G401 (cell line): ENCODE results near the gene LRP2. TPM values are rescaled to one million over a fixed set of nuclear protein-coding genes. Genes with fewer than 3 reads are reported as not detected.
"Not testable (repeated sequence)": the region's sequence is repeated elsewhere in the genome, so short reads cannot be mapped to it uniquely, and the experiment has no call there.

Experiments
- DNase-seq: peaks from one replicate; pipeline ENCODE4 v3.0.0-alpha.2; 2015; ENCODE audit warnings: low spot score
- in situ Hi-C: cut with HindIII; loops from 2 replicates; pipeline ENCODE4 v1.10.0; 2016; ENCODE audit warnings: low sequenced_read_pairs, mixed read lengths
- total RNA-seq: library from RNA; depleted of rRNA; stranded (reverse); fragments of >200 nt; shearing (Covaris generic); gene quantifications from 2 replicates; pipeline ENCODE4 v1.2.3, GENCODE V29; 2014

The LRP2 gene
- total RNA-seq, 1 experiment from 2014 or later: not detected

DNA sequence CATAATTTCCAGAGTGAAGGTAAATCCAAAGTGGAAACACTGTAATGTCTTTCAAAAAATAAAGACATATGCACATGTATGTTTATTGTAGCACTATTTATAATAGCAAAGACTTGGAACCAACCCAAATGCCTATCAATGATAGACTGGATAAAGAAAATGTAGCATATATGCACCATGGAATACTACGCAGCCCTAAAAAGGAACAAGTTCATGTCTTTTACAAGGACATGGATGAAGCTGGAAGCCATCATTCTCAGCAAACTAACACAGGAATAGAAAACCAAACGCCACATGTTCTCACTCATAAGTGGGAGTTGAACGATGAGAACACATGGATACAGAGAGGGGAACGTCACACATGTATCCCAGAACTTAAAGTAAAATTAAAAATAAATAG is 57.6 kb downstream of the LRP2 start:
- DNase-seq, in situ Hi-C loops: not testable (repeated sequence)

DNA sequence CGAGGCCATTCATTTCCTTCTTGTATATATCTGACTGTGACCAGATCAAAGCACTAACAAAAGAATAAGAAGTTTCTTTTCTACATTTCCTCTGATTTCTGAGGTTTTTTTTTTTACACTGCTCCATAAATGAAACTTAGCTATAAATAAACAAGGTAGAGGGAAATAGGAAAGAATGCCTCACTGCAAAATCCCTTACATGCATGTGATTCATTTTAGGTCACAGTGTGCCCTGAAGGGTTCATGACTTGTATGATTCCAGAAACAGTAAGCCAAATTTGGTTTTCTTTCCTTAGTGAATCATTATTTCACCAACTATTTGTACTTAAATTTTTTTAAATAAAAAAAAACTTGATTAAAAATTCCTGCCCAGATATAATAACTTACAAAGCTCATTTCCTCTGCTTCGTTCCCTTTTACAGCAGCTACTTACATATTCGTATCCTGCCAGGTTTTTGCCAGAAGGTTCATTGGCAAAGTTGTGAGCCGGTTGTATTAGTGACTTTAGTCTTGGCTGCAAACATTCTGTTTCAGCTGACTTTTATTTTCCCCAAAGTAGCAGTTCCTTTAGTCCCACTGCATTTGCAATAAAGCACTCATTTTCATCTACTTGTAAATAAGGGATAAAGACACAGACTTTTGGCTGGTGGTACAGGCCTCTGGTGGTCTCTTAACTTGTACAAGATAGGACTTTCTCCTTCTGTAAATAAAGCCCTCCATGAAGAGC is 58.6 kb downstream of the LRP2 start:
- DNase-seq: no peak
- in situ Hi-C loops: no loop called here

DNA sequence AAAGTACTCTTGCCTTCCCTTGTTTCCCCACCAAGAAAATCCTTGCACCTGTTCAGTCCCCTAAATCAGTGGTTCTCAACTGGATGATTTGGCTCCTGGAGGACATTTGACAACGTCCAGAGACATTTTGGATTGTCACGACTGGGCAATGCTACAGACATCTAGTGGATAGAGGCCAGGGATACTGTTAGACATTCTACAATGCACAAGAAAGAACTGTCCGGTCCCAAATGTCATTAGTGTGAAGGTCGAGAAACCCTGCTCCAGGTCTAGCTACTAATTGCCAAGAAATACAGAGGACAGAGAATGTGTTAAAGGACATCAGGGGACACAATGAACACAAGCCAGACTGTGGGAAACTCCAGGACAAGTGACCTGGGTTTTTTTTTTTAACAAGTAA is 60.0 kb downstream of the LRP2 start:
- in situ Hi-C loops: no loop called here

DNA sequence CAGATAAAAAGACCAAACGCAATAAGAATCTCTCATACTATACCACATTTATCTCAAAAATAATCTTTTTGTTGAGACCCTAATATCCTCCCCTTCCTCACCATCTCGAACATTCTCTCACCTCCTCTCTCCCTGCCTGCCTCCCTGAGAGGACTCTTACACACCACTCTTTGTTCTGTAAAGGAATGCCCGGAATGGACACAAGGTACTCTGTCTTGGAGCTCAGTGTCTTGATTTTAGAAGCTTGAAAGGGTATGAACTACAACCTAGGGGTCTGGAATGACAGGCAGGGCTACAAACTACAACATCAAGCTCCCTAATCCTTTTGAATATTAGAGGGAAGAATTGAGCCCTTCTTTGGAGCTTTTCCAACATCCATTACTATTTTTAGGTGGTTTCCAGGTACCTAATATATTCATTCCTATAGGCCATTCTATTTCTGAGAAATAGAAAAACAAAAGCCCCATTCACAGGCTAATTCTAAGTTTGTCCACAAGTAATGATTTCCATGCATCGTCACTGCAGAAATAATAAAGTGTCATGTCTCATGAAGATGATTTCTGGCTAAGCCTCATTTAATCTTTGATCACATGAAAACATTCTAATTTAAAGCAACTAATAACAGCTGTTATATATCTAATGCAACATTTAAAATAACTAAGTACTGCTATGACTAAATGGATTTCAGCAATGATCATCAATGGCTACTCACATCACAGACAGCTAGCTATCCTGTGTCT is 60.6 kb downstream of the LRP2 start:
- no peak for DNase-seq
- in situ Hi-C loops: no loop called here

More for the DNA sequence above, 60.0 kb downstream of the LRP2 start:
- no peak for DNase-seq

DNA sequence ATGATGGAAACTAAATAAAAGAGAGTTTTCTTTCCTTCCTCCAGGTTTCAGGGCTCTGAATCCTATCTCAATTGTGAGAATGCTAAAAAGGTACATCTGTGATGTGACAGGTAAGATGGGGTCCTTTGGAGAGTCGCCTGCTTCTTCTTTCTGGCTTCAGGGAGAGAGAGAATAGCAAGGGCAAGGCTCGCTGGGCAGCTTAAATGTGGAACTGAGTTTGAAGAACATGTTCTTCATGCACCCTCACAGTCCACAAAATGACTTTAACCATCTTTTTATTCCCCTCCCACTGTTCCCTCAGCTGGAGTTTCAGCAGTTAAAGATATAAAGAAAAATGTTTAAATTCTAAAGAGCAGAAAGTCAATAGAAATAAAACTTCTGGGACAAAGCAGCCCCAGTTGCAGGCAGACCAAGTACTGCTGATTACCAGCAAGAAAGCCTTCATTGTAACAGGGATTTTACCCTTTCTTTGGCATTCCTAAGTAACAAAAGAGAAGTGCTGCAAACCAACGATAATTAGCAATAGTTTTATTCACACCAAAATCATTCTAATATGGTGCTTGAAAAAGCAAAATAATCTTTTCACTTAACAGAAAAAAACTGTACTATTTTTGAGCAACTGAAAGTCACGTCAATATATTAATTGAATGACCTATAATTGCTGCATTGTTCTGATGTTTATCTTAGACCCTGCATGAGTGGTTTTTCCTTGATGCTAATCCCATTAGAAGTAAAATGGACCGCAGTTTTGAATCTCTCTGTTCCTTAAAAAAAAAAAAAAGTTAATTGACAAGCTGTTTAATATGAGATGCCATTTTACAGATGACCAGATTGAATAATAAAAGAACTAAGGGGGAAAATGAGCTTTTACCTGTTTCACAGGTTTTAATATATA is 61.5 kb downstream of the LRP2 start:
- DNase-seq: no peak
- in situ Hi-C loops: no loop called here

DNA sequence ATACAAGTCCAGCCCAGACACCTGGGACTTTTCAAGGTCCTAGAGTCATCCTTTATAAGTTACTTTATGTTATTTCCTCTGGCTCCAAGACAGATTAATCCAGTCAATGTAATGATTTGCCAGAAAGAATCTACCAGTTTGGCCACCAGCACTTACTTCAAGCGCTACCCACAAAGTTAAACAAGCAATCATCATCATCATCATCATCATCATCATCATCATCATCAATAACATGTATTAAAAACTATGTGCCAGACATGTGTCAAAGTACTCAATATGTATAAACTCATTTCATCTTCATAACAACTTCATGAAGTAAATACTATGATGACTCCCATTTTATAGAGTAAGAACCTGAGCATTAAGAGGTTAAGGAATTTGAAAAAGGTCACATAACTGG is 64.3 kb downstream of the LRP2 start:
- in situ Hi-C loops: no loop called here
- DNase-seq: no peak

DNA sequence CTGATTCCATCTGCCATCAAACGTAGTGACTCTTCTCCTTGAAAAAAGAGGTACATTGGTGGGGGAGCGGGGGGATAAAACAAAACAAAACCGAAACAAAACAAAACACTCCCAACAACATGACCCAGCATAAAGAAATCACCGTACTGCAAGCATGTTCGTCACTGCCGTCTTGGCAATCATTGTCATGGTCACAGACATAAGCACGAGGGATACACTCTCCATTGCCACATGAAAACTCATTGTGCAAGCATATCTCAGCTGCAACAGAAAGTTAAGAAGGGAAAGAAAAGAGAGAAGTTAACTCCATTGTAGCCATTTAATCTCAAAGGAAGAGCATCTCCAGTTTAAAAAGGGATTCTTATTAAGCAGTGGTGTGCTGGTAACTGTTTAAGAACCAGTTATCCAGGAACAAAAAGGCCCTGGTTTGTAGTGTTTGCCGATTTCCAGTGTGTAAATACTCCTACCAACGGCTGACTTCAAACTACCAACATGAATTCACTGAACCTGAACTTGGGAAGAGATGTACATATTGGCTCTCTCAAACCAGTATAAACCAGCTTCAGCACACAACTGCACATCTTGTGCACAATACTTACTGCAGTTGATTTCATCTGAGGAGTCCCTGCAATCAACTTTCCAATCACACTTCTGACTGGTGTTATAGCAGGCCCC is 68.2 kb downstream of the LRP2 start:
- DNase-seq: no peak
- in situ Hi-C loops: no loop called here

DNA sequence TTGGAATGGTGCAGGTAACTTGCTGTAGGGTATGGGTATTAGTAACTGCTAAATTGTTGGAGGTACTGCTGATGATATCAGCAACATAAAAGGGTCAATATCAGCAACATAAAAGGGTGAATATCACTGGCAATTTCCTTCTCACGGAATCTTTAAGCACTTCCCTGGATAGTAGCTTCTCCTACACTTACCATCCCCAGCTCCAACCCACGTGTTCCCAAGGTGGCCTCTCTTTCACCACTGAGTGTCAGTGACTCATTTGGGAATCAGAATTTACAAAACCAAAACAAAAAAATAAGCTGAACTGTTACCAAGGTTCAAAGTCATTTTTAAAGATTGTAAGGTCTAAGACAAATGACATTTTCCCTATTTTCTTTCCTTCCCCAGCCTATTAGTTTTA is 70.8 kb downstream of the LRP2 start:
- no peak for DNase-seq
- in situ Hi-C loops: no loop called here

DNA sequence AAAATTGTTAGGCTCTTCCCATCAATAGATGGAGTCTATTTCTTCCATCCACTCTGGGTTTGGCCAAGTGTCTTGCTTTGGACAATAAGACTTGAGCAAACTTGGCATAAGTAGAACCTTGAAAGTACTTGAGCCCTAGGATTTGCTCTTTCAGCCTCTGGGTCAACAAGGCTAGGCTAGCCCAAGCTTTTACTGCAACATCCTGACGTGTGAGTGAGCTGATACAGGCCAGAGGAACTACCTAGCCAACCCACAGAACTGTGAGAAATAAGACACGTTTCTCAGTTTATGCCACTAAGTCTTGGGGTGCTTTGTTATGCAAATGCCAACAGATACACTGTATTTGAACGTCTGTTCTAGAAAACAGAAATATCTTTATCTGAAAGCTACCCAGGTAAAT is 71.9 kb downstream of the LRP2 start:
- DNase-seq: no peak
- in situ Hi-C loops: no loop called here

DNA sequence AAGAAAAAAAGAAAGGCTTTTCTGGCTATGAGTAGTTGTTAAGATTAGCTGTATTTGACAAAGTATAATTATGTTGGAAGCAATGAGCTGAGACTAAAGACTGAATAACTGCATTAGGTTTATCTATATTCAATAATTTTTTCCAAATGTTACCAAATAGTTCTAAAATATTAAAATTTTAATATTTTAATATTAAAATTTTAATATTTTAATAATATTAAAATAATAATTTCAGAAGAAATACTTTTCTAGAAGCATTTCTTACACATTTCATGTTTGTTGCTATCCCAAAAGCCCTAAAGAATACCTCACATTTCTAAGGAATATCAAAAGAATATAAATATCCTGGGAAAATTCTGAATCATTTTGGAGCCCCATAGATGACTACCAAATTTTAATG is 74.7 kb downstream of the LRP2 start:
- no peak for DNase-seq
- in situ Hi-C loops: no loop called here

DNA sequence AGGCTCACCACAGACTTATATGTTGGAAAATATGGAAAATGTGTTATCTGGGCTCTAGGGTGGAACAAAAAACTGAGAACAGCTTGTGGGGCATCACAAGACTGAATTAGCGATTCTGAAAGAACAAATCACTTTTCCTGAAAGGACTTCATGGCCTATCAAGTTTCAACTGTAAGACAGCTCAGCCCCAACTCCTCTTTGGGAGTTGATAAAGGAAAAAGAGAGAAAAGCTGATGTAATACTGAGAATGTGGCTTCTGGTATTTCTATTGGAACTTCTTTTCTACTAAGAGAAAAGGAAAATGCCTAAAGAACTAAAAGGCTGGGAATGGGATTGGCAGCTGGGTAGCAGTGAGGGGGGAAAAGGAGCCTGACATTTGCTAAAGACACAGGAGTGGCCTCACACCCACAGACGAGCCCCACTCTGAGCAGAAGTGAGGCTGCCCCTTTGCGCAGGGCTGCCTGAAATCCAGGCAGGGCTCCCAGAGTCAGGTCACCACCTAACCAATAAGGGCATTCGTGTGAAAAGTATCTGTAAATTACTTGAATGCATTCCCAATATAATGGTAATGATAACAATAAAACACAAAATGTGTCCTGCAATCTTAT is 75.6 kb downstream of the LRP2 start:
- no peak for DNase-seq
- in situ Hi-C loops: no loop called here

DNA sequence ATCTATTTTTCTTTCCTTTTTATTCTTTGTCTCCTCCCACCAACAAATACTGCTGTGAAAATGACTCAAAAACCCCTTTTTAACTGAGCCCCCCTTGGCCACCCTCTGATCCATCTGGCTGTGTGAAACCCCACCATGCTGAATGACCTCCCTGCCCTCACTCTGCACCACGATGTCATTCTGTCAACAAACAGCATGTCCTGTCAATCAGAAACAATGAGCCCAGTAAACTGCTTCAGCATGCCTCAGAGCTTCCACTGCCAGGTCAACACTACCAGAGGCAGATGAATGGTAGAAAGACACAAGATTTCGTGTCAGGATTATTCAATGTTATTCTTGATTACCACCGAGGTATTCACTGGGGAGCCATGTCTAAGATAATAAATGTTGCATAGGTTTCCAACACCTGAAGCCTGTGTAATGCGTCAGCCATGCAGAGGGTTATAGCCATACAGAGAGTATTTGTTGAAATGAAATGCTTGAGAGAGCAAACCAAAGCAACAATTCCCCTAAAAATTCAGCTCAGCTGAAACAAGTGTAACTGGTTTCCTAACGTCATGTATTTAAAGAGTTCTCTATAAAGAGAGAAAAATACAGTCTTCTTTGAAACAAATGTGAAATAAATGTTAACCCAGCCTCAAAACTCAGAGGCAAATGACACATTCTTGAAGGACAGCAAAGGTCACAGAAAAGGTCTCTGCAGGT is 76.7 kb downstream of the LRP2 start:
- no peak for DNase-seq
- in situ Hi-C loops: no loop called here

DNA sequence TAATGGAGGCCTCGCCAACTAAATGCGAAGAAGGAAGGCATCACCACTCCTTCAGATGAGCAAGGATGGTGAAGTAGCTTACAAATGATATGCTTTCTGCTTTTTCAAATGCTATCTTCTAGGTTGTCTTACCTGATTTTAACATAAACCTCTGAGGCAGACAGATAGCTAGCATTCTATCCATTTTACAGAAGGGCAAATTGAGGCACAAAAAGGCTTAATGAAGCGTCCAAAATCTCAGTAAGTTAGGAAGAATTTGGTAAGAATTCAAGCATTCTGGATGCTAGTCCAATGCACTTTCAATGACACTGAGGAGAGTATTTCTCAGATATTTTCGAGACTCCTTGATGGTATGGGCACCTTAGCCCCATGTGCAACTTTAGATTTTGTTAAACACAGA is 81.8 kb downstream of the LRP2 start:
- in situ Hi-C loops: no loop called here
- DNase-seq: no peak

DNA sequence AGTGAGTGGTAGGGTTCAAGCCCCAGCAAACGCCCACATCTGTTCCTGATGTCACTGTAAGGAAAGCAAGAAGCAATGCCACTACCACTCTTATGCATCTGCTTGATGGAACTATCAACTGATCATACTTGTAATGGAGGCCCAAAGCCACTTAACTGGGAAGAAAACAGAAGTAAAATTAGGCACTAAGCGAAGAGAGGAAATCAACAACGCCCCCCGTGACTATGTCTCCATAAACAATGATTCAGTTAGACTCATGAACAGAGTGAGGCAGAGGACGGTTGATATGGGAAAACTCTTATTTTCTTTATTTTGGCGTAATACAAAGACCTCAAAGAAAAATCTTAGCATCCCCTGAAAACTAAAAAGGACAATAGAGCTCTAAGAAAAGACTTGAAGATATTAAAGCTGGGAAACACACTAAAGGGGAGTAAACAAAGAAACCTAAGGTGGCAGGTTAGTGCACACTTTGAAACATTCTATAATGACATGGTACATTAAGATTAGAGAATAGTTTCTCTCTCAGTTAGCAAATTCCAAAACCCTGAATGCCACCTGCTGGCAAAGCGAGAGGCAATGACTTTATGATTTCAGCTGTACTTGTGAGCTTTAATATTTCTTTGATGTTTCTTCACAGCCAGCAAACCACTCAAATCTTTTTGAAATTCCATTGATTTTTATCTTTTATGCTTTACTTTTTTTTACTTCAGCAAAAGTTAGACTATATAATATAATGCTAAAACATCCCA is 86.5 kb downstream of the LRP2 start:
- peak; percentile 6 for DNase-seq
- in situ Hi-C loops: no loop called here

DNA sequence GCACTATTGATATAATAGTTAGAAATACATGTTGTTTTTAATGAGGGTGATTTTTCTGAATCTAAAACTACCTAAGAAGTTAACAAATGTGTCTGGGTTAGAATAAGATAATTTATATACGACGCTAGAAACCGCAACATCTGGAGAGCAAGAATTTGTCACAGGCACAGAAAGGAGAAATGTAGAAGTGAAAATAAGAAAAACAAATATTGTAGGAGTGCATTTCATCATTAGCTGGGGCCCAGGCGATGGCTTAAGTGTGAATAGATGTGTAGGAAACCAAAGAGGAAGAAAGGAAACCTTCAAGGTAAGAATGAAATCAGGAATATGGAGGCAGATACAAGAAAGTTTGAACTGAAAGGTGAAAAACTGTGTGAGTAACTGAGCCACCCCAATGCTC is 90.3 kb downstream of the LRP2 start:
- no peak for DNase-seq
- in situ Hi-C loops: no loop called here

DNA sequence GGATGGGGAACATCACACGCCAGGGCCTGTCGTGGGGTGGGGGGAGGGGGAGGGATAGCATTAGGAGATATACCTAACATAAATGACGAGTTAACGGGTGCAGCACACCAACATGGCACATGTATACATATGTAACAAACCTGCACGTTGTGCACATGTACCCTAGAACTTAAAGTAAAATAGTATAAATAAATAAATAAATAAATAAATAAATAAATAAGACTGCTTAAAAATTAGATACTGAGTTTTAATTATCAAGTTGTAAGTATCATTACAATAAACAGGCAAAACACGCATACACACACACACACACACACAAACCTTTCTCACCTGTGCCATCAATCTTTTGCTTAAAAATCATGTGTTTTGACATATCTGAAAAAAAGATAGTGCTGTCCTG is 91.8 kb downstream of the LRP2 start:
- in situ Hi-C loops, DNase-seq: not testable (repeated sequence)

DNA sequence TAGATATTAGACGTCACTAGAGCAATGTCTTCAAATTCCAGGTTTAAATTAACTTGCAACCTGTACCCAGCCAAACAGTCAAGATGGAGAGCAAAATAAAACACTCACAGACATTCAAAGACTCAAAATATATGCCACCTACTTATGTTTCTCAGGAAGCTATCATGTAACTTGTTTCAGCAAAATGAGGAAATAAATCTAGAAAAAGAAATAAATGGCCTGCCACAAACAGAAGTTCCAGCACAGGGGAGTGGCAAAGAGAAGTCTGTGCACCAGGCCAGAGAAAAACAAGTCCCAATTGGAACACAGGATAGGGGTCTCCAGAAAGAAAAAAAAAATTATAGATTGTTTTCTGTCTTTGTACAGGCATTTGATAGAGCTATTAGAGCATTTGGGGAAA is 96.7 kb downstream of the LRP2 start:
- in situ Hi-C loops: no loop called here
- no peak for DNase-seq
